ENCODE results near the gene PAEP.

PAEP gene

GRCh38 chr9:135611142-135611874 lies 49.8 kb downstream of the PAEP start:
- TF ChIP-seq CTCF (IDR thresholded peaks at IDR 0.05; ENCODE audit: low read depth, low read length), result no peak
- H3K4me3 ChIP-seq (ENCODE audit: low read depth, low read length), result no peak overlapping the region

- TF ChIP-seq CTCF (IDR thresholded peaks at IDR 0.05; ENCODE audit: low read depth, low read length), result no peak
- H3K4me3 ChIP-seq (ENCODE audit: low read depth, low read length), result no peak overlapping the region
These were observed 50.3 kb downstream of the PAEP start for GRCh38 chr9:135611875-135612209.

- no peak overlapping the region for H3K4me3 ChIP-seq (ENCODE audit: low read depth, low read length)
- TF ChIP-seq CTCF (IDR thresholded peaks at IDR 0.05; ENCODE audit: low read depth, low read length), result no peak
These were observed 50.9 kb downstream of the PAEP start for GRCh38 chr9:135612437-135612836.

- no peak for TF ChIP-seq CTCF (IDR thresholded peaks at IDR 0.05; ENCODE audit: low read depth, low read length)
- no peak overlapping the region for H3K4me3 ChIP-seq (ENCODE audit: low read depth, low read length)
These were observed 51.7 kb downstream of the PAEP start for GRCh38 chr9:135612981-135613910.

GRCh38 chr9:135613946-135614805 lies 52.6 kb downstream of the PAEP start:
- H3K4me3 ChIP-seq (ENCODE audit: low read depth, low read length), result no peak overlapping the region
- no peak for TF ChIP-seq CTCF (IDR thresholded peaks at IDR 0.05; ENCODE audit: low read depth, low read length)

- no peak overlapping the region for H3K4me3 ChIP-seq (ENCODE audit: low read depth, low read length)
- TF ChIP-seq CTCF (IDR thresholded peaks at IDR 0.05; ENCODE audit: low read depth, low read length), result no peak
These were observed 53.5 kb downstream of the PAEP start for GRCh38 chr9:135614821-135615665.

Data from WI38 (cell line).